Measurements from ENCODE around the gene CCNA2.

CCNA2 gene

GRCh38 chr4:121851354-121851753, 27.7 kb upstream of the CCNA2 start:
- ChIA-PET POLR2A (no interaction called here), CTCF (no interaction called here)
- TF ChIP-seq ZNF384 (IDR thresholded peaks at IDR 0.05) (no peak), FOXA1 (IDR thresholded peaks at IDR 0.05) (no peak), L3MBTL2 (conservative IDR thresholded peaks at IDR 0.05) (no peak), ARNT (IDR thresholded peaks at IDR 0.05) (no peak), SUZ12 (IDR thresholded peaks at IDR 0.05) (no peak), CTBP1 (IDR thresholded peaks at IDR 0.05; ENCODE audit: borderline replicate concordance) (no peak), NFRKB (IDR thresholded peaks at IDR 0.05) (no peak), ELF4 (IDR thresholded peaks at IDR 0.05) (no peak), PKNOX1 (IDR thresholded peaks at IDR 0.05) (no peak), SP1 (IDR thresholded peaks at IDR 0.05) (no peak)
- no peak for DNase-seq (ENCODE audit: extremely low spot score)

DNA sequence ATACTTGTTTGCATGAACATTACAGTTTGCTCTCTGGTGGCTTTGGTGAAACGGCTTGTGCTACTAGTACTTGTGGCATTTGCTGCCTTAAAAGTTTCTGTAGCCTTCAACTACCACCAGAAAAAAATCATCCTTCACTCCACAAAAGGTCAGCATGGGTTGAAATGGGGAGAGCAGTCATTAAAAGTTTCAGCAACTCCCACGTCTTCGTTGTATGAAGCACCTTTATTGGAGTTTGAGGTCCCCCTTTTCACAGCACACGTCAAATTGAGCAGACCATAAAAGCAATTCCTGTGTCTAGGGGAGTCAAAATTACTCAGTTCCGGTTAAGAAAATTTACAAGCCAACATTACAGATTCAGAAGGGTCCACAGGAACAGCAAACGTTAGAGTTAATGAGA, 23.0 kb upstream of the CCNA2 start:
- no peak for DNase-seq (ENCODE audit: extremely low spot score)
- TF ChIP-seq FOXM1 (IDR thresholded peaks at IDR 0.05; ENCODE audit: borderline replicate concordance) (no peak), CTBP1 (IDR thresholded peaks at IDR 0.05; ENCODE audit: borderline replicate concordance) (no peak), HDGF (IDR thresholded peaks at IDR 0.05; ENCODE audit: borderline replicate concordance) (no peak), L3MBTL2 (conservative IDR thresholded peaks at IDR 0.05) (no peak), LEF1 (IDR thresholded peaks at IDR 0.05; ENCODE audit: borderline replicate concordance) (no peak), FOXK2 (IDR thresholded peaks at IDR 0.05) (no peak)
- ChIA-PET POLR2A (no interaction called here), CTCF (no interaction called here)

DNA sequence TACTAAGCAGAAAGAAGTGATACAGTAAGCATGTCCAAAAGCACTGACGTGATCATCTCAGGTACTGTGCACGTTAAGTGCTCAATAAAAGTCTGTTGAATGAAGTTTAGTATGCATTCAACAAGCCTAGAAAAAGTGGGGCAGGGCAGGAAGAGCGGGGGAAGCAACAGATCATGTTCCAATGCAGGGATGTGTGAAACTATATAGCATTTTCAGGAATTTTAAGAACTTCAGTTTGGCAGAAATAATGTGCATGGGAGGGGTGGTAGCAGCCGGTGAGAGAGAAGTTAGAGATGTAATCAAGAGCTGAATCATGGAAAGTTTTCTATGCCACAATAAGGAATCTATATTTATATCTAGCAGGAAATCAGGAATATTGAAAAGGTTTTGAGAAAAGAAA, 19.2 kb upstream of the CCNA2 start:
- DNase-seq (ENCODE audit: extremely low spot score) = no peak
- TF ChIP-seq HDGF (IDR thresholded peaks at IDR 0.05; ENCODE audit: borderline replicate concordance) = no peak
- no peak for TF ChIP-seq L3MBTL2 (conservative IDR thresholded peaks at IDR 0.05)
- TF ChIP-seq FOXM1 (IDR thresholded peaks at IDR 0.05; ENCODE audit: borderline replicate concordance) = no peak
- TF ChIP-seq PKNOX1 (IDR thresholded peaks at IDR 0.05) = no peak
- no peak for TF ChIP-seq FOXK2 (IDR thresholded peaks at IDR 0.05)
- TF ChIP-seq TARDBP (IDR thresholded peaks at IDR 0.05) = no peak
- no peak for TF ChIP-seq ZNF384 (IDR thresholded peaks at IDR 0.05)
- TF ChIP-seq CTBP1 (IDR thresholded peaks at IDR 0.05; ENCODE audit: borderline replicate concordance) = no peak
- TF ChIP-seq SUZ12 (IDR thresholded peaks at IDR 0.05) = no peak
- TF ChIP-seq ELF4 (IDR thresholded peaks at IDR 0.05) = no peak
- TF ChIP-seq NFRKB (IDR thresholded peaks at IDR 0.05) = no peak
- no peak for TF ChIP-seq BHLHE40 (IDR thresholded peaks at IDR 0.05; ENCODE audit: borderline replicate concordance)
- no peak for TF ChIP-seq ARNT (IDR thresholded peaks at IDR 0.05)
- no peak for TF ChIP-seq LEF1 (IDR thresholded peaks at IDR 0.05; ENCODE audit: borderline replicate concordance)
- no peak for TF ChIP-seq SP1 (IDR thresholded peaks at IDR 0.05)
- no peak for TF ChIP-seq FOXA1 (IDR thresholded peaks at IDR 0.05)

DNA sequence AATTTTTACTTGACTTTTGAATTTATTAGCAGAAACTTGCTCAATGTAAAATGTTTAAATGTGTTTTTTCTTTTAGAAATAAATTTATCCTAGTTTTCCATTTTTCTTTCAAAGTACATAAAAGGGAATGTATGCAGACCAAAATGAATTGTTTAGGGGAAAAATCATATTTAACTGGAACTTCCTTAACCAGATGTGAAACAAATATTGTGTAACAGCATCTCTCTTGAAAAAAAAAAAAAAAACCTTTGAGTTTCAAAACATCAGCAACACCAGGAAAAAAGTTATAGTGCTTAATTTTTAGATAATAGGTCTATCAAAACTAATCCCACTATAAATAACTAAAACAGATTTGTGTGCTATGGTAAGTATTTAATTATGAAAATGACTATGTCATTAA, 14.5 kb upstream of the CCNA2 start:
- no peak for DNase-seq (ENCODE audit: extremely low spot score)
- ChIA-PET POLR2A (no interaction called here), CTCF (no interaction called here)
- TF ChIP-seq BHLHE40 (IDR thresholded peaks at IDR 0.05; ENCODE audit: borderline replicate concordance) (no peak), HDGF (IDR thresholded peaks at IDR 0.05; ENCODE audit: borderline replicate concordance) (no peak), FOXK2 (IDR thresholded peaks at IDR 0.05) (no peak), ZNF384 (IDR thresholded peaks at IDR 0.05) (no peak), TARDBP (IDR thresholded peaks at IDR 0.05) (no peak), SP1 (IDR thresholded peaks at IDR 0.05) (no peak), SUZ12 (IDR thresholded peaks at IDR 0.05) (no peak), LEF1 (IDR thresholded peaks at IDR 0.05; ENCODE audit: borderline replicate concordance) (no peak), FOXM1 (IDR thresholded peaks at IDR 0.05; ENCODE audit: borderline replicate concordance) (no peak), ELF4 (IDR thresholded peaks at IDR 0.05) (no peak), FOXA1 (IDR thresholded peaks at IDR 0.05) (no peak), PKNOX1 (IDR thresholded peaks at IDR 0.05) (no peak)

More for the DNA sequence above, 19.2 kb upstream of the CCNA2 start:
- CTCF ChIA-PET = no interaction called here
- POLR2A ChIA-PET = no interaction called here

DNA sequence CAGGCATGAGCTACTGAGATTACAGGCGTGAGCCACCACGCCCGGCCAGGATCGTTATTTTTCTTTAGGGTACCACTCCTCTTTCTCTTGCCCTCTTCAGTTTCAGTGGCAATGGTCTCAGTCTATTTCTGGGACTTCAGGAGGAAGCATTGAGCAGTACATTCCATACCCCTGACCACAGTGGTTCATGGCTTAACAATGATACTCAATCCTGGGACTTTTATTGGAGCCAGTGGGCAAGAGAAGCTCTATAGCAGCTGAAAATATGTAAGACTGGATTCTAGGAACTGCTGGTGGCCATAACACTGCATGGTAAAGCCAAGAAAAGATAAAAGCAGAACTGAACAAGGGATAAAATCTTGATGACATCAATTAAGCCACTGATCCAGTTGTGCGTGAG, 5.8 kb upstream of the CCNA2 start:
- no peak for DNase-seq (ENCODE audit: extremely low spot score)
- TF ChIP-seq ELF4 (IDR thresholded peaks at IDR 0.05) = no peak
- no peak for TF ChIP-seq SUZ12 (IDR thresholded peaks at IDR 0.05)
- no peak for TF ChIP-seq HDGF (IDR thresholded peaks at IDR 0.05; ENCODE audit: borderline replicate concordance)
- TF ChIP-seq ZNF384 (IDR thresholded peaks at IDR 0.05) = no peak
- TF ChIP-seq FOXK2 (IDR thresholded peaks at IDR 0.05) = no peak
- TF ChIP-seq BHLHE40 (IDR thresholded peaks at IDR 0.05; ENCODE audit: borderline replicate concordance) = no peak
- ChIA-PET POLR2A (no interaction called here), CTCF (no interaction called here)

DNA sequence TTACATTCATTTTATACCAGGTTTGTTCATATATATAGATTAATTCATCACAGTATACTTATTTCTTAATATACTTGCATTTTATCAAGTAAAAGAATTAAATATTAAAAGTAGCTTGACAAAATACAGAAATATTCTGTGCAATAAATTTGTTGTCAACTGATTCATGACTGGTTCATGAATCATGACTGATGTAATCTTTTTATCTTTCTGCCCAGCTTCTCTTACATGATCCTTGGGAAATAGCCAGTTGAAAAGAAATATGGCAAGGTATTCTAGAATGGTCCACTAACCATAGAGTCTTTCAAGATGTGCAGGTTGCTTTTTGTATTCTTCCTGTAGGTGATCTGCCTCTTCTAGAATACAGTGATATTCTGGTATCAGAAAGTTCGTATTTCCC, 4.2 kb upstream of the CCNA2 start:
- no peak for TF ChIP-seq HDGF (IDR thresholded peaks at IDR 0.05; ENCODE audit: borderline replicate concordance)
- TF ChIP-seq FOXA1 (IDR thresholded peaks at IDR 0.05) = no peak
- TF ChIP-seq L3MBTL2 (conservative IDR thresholded peaks at IDR 0.05) = no peak
- no peak for TF ChIP-seq TARDBP (IDR thresholded peaks at IDR 0.05)
- TF ChIP-seq ELF4 (IDR thresholded peaks at IDR 0.05) = no peak
- TF ChIP-seq LEF1 (IDR thresholded peaks at IDR 0.05; ENCODE audit: borderline replicate concordance) = no peak
- no peak for TF ChIP-seq BHLHE40 (IDR thresholded peaks at IDR 0.05; ENCODE audit: borderline replicate concordance)
- TF ChIP-seq SP1 (IDR thresholded peaks at IDR 0.05) = no peak
- TF ChIP-seq ARNT (IDR thresholded peaks at IDR 0.05) = no peak
- no peak for TF ChIP-seq FOXM1 (IDR thresholded peaks at IDR 0.05; ENCODE audit: borderline replicate concordance)
- TF ChIP-seq CTBP1 (IDR thresholded peaks at IDR 0.05; ENCODE audit: borderline replicate concordance) = no peak
- TF ChIP-seq SUZ12 (IDR thresholded peaks at IDR 0.05) = no peak
- TF ChIP-seq ZNF384 (IDR thresholded peaks at IDR 0.05) = no peak
- no peak for TF ChIP-seq FOXK2 (IDR thresholded peaks at IDR 0.05)
- TF ChIP-seq NFRKB (IDR thresholded peaks at IDR 0.05) = no peak
- CTCF ChIA-PET = no interaction called here
- no peak for DNase-seq (ENCODE audit: extremely low spot score)
- POLR2A ChIA-PET = no interaction called here

Data from HEK293T (cell line).